GM12873 (cell line): ENCODE data around the gene RCAN2.

ENCODE experiments used
- CTCF ChIP-seq: IDR thresholded peaks from 2 replicates; pipeline ENCODE4 v1.5.1; 2012; ENCODE audit warnings: low read depth, mild to moderate bottlenecking, moderate library complexity, low read length, control low read depth; ENCODE audit not compliant: insufficient read depth; ENCODE audit errors: missing control alignments

RCAN2 gene

DNA sequence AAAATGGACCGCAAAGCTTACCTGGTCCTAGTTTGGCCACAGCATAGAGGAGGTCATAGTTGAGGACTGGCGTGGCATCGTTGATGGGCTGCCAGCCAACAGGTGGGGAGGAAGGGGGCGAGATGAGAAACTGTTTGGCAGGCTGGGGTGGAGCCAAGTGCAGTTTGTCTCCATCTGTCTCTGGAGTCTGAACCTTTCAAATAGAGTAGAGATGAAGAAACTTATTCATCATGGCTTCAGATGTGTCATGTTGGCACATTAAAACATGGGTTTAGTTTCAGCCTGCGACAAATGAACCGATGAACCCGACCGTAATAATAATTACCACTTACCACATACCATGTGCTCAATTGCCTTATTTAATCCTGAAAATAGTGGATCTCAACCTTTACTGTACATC, 244.5 kb downstream of the RCAN2 start:
- no peak for TF ChIP-seq CTCF

- TF ChIP-seq CTCF: no peak
These were observed 245.2 kb downstream of the RCAN2 start for GRCh38 chr6:46246081-46246480.

DNA sequence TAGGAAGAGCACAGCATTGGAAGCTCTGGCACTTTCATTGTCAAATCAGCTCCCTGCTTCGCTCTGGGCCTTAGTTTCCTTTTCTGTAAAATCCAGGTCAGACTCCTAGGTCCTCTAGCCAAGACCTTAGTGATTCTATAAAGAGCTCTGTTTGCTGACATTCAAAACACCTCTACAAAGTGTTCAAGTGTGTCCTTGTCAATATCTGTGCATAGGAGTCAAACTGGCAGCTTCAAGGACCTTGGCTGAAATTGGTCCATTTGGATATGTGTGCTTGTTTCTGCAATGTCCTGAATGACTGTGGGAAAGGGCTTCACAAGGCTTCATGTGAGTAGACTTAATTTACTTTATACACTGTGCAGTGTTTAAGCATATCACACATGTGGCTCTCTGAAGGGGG, 246.6 kb downstream of the RCAN2 start:
- TF ChIP-seq CTCF: no peak

DNA sequence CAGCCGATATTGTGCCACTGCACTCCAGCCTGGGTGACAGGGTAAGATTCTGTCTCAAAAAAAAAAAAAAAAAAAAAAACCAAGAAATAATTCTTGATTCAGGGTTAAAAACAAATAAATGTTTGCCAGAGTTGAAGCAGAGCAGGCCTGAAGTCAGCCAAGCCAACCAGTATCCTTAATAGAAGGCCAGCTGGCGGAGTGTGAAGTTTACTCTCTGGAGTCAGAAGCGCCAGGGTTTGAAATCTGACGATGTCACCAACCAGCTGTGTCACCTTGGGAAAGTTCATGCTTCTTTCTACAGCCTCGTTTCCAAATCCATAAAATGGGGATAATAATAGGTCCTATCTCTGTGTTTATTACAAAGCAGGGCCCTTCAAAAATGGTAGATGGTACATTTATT, 247.5 kb downstream of the RCAN2 start:
- TF ChIP-seq CTCF: no peak

GRCh38 chr6:46242921-46243320, 248.3 kb downstream of the RCAN2 start:
- TF ChIP-seq CTCF: no peak

DNA sequence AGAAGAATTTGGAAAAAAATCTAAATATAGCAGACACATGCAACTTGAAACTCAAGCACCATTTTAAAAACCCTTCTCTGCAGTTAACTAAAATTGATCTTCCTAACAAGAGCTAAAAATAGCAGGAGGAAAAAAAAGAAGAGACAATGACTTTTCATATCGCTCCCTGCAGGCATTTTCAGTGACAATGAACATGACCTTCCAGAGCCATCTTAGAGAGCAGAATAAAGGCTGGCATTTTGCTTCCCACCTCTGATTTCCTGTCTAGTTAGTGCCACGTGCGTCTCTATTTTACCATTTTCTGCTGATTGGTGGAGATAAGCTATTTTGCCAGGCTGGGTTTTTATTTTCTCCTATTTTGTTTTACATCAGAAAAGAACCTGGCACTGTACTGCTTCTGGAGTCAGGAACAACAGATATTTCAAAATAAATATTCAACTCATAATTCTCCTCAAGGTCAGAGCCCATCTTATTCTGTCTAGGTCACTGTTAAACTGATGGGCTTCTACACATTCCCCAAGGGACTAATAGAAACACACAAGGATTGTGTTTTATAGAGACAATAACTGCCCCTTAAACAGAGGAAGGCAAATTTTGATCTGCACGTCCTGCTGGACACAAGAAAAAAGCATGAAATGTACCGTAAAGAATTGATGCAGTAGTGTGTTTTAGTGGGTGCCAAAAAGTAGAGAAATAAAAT, 250.2 kb downstream of the RCAN2 start:
- TF ChIP-seq CTCF: no peak

GRCh38 chr6:46236752-46237151, 254.5 kb downstream of the RCAN2 start:
- TF ChIP-seq CTCF: no peak

DNA sequence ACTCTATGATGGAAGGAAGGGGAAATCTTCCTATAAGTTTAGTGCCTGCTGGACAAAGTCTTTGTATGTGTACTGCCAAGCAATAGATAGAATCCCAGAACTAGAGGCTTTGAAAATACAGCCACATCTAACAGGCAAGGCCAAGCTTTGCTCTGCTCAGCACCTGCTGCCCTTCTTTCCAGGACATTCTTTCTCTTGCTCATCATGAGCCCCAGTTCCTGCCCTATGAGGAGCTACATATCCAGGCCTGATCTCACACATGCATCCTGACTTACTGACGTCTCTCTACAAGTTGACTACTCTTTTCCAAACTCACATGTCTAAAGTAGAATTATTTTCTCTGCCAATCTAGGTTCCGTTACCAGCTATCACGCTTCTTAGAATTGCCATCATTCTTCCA, 256.0 kb downstream of the RCAN2 start:
- no peak for TF ChIP-seq CTCF
